ENCODE results near the gene SAMD4B. TPM values are rescaled to one million over a fixed set of nuclear protein-coding genes. Genes with fewer than 3 reads are reported as not detected.

Gene SAMD4B
- total RNA-seq, 3 donors from 2014 or later: 57.4 to 65.2 (median 59.7) TPM

GRCh38 chr19:39398297-39398864 lies 56.2 kb downstream of the SAMD4B start:
- no peak for DNase-seq (ENCODE audit: low spot score in 2 of 2)
- no peak for TF ChIP-seq CTCF (IDR thresholded peaks at IDR 0.05)
- peak in 1 of 3 donors; percentile 43 for TF ChIP-seq POLR2AphosphoS5 (IDR thresholded peaks at IDR 0.05)
- H3K27me3 ChIP-seq: no peaks in the 10 kb centered on the region
- H3K9me3 ChIP-seq: no peaks in the 10 kb centered on the region
- H3K4me1 ChIP-seq: no peaks in the 10 kb centered on the region
- peak overlapping the region; percentile 77 to 85 for H3K27ac ChIP-seq
- intact Hi-C loops (cut with DNase I; ENCODE audit: low total_unique reads): no loop called here
- peak overlapping the region in 1 of 3 donors; percentile 17 for H3K4me3 ChIP-seq
- H3K36me3 ChIP-seq: no peaks in the 10 kb centered on the region

GRCh38 chr19:39399668-39400050 lies 57.4 kb downstream of the SAMD4B start:
- TF ChIP-seq CTCF (IDR thresholded peaks at IDR 0.05) (no peak), POLR2AphosphoS5 (IDR thresholded peaks at IDR 0.05) (no peak), POLR2A (IDR thresholded peaks at IDR 0.05) (no peak)
- no peak for DNase-seq (ENCODE audit: low spot score in 2 of 2)
- no peak overlapping the region for H3K4me3 ChIP-seq
- no peaks in the 10 kb centered on the region for H3K9me3 ChIP-seq
- H3K27me3 ChIP-seq: no peaks in the 10 kb centered on the region
- H3K4me1 ChIP-seq: peaks cover 0 to 8% of the 10 kb centered on the region in 2 donors
- no peaks in the 10 kb centered on the region for H3K36me3 ChIP-seq
- H3K27ac ChIP-seq: peak overlapping the region; percentile 77 to 85
- intact Hi-C loops (cut with DNase I; ENCODE audit: low total_unique reads): no loop called here

GRCh38 chr19:39400061-39400460 lies 57.8 kb downstream of the SAMD4B start:
- Histone ChIP-seq H3K4me3 (no peak overlapping the region), H3K27me3 (no peaks in the 10 kb centered on the region), H3K36me3 (no peaks in the 10 kb centered on the region), H3K9me3 (no peaks in the 10 kb centered on the region), H3K4me1 (peaks cover 0 to 9% of the 10 kb centered on the region in 2 donors), H3K27ac (peak overlapping the region; percentile 77 to 85)
- TF ChIP-seq POLR2AphosphoS5 (IDR thresholded peaks at IDR 0.05): no peak
- TF ChIP-seq CTCF (IDR thresholded peaks at IDR 0.05): no peak
- no peak for TF ChIP-seq POLR2A (IDR thresholded peaks at IDR 0.05)
- intact Hi-C loops (cut with DNase I; ENCODE audit: low total_unique reads): no loop called here
- no peak for DNase-seq (ENCODE audit: low spot score in 2 of 2)

- Histone ChIP-seq H3K27me3 (no peaks in the 10 kb centered on the region), H3K9me3 (no peaks in the 10 kb centered on the region), H3K4me3 (no peak overlapping the region), H3K27ac (peak overlapping the region; percentile 100), H3K4me1 (peaks cover 0 to 11% of the 10 kb centered on the region in 2 donors), H3K36me3 (no peaks in the 10 kb centered on the region)
- DNase-seq (ENCODE audit: low spot score in 2 of 2): no peak
- intact Hi-C loops (cut with DNase I; ENCODE audit: low total_unique reads): no loop called here
- TF ChIP-seq POLR2AphosphoS5 (IDR thresholded peaks at IDR 0.05) (no peak), POLR2A (IDR thresholded peaks at IDR 0.05) (no peak), CTCF (IDR thresholded peaks at IDR 0.05) (no peak)
These were observed 58.9 kb downstream of the SAMD4B start for GRCh38 chr19:39401070-39401548.

GRCh38 chr19:39401549-39402345 lies 59.5 kb downstream of the SAMD4B start:
- Histone ChIP-seq H3K4me3 (peak overlapping the region in 2 of 3 donors; percentile 62 to 80), H3K27me3 (no peaks in the 10 kb centered on the region), H3K9me3 (no peaks in the 10 kb centered on the region), H3K4me1 (peaks cover 0 to 12% of the 10 kb centered on the region in 2 donors), H3K27ac (peak overlapping the region; percentile 100), H3K36me3 (no peaks in the 10 kb centered on the region)
- TF ChIP-seq CTCF (IDR thresholded peaks at IDR 0.05) (no peak), POLR2AphosphoS5 (IDR thresholded peaks at IDR 0.05) (peak in 1 of 3 donors; percentile 40)
- DNase-seq (ENCODE audit: low spot score in 2 of 2): peak in 1 of 2 donors; percentile 63
- intact Hi-C loops (cut with DNase I; ENCODE audit: low total_unique reads): no loop called here
